ENCODE data around the gene TMEM266.

DNA sequence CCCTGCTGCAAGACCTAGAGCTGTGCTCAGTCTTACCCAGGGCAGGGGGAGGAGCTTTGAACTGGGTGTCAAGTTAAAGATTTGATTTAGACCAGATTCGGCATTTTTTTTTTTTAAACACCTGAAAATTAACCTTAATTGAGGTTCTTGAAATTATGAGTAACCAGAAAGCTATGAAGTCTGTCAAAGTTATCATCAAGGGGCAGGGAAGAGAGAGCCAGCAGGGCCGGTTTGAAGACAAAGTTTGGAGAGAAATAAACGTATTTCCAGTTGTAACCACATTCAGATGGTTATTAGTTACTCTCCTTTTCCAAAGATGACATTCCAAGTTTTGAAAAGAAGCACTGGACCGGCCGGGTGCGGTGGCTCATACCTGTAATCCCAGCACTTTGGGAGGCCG is 12.0 kb downstream of the TMEM266 start:
- TF ChIP-seq POLR2AphosphoS5 (IDR thresholded peaks at IDR 0.05) = no peak
- TF ChIP-seq, protein P1, sequence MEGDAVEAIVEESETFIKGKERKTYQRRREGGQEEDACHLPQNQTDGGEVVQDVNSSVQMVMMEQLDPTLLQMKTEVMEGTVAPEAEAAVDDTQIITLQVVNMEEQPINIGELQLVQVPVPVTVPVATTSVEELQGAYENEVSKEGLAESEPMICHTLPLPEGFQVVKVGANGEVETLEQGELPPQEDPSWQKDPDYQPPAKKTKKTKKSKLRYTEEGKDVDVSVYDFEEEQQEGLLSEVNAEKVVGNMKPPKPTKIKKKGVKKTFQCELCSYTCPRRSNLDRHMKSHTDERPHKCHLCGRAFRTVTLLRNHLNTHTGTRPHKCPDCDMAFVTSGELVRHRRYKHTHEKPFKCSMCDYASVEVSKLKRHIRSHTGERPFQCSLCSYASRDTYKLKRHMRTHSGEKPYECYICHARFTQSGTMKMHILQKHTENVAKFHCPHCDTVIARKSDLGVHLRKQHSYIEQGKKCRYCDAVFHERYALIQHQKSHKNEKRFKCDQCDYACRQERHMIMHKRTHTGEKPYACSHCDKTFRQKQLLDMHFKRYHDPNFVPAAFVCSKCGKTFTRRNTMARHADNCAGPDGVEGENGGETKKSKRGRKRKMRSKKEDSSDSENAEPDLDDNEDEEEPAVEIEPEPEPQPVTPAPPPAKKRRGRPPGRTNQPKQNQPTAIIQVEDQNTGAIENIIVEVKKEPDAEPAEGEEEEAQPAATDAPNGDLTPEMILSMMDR (IDR thresholded peaks at IDR 0.05) = no peak
